ENCODE measurements around the gene AMBRA1. TPM values are rescaled to one million over a fixed set of nuclear protein-coding genes. Genes with fewer than 3 reads are reported as not detected.
A peak's percentile ranks its signal among the peaks of the same experiment; 100 is the strongest.

Gene AMBRA1
- total and polyA plus RNA-seq, 4 experiments from 2014 or later = 5.9 to 43.9 (median 30.4) TPM

GRCh38 chr11:46600194-46600960 is 6.6 kb upstream of the AMBRA1 start:
- no peaks in the 10 kb centered on the region for H3K9me3 ChIP-seq (ENCODE audit: control insufficient read depth in 1 of 2, low read length in 2 of 2)
- Mint-ChIP-seq H3K4me3 (no peak overlapping the region), H3K27me3 (no peaks in the 10 kb centered on the region), H3K4me1 (no peaks in the 10 kb centered on the region), H3K27ac (peak overlapping the region in 1 of 7 donors; percentile 60), H3K36me3 (peaks cover 0 to 4% of the 10 kb centered on the region in 2 donors), H3K9me3 (peaks cover 0 to 4% (median 0%) of the 10 kb centered on the region in 8 donors)
- no peak overlapping the region for H3K4me3 ChIP-seq (ENCODE audit: low read length in 2 of 2)
- ChIA-PET CTCF (ENCODE audit: partially characterized antibody) (no interaction called here), POLR2A (ENCODE audit: partially characterized antibody) (interaction anchor here (1.3 kb wide), 1 partner anchor 101 kb away, joined by 3 read pairs; the partner anchor contains the start of gene ZNF408)
- H3K27me3 ChIP-seq (ENCODE audit: insufficient read depth, low read length) = no peaks in the 10 kb centered on the region
- DNase-seq = no peak
- H3K4me1 ChIP-seq (ENCODE audit: insufficient read depth, low read length) = no peaks in the 10 kb centered on the region
- H3K27ac ChIP-seq (ENCODE audit: low read depth, low read length) = no peak overlapping the region
- H3K36me3 ChIP-seq (ENCODE audit: insufficient read depth, low read length) = no peaks in the 10 kb centered on the region
- intact Hi-C loops (cut with micrococcal nuclease) = no loop called here

GRCh38 chr11:46599340-46600193 is 5.7 kb upstream of the AMBRA1 start:
- Mint-ChIP-seq H3K4me3 (no peak overlapping the region), H3K27me3 (no peaks in the 10 kb centered on the region), H3K36me3 (peaks cover 0 to 4% of the 10 kb centered on the region in 2 donors), H3K9me3 (peaks cover 0 to 4% (median 0%) of the 10 kb centered on the region in 8 donors), H3K27ac (peak overlapping the region in 1 of 7 donors; percentile 60), H3K4me1 (peaks cover 0 to under 1% (median 0%) of the 10 kb centered on the region in 4 donors)
- CTCF ChIA-PET (ENCODE audit: partially characterized antibody) = interaction anchor here (0.6 kb wide), 1 partner anchor 9 kb away, joined by 3 read pairs; no protein-coding TSS in a partner anchor
- Histone ChIP-seq H3K4me1 (ENCODE audit: insufficient read depth, low read length) (peaks cover 2% of the 10 kb centered on the region), H3K9me3 (ENCODE audit: control insufficient read depth in 1 of 2, low read length in 2 of 2) (no peaks in the 10 kb centered on the region), H3K27ac (ENCODE audit: low read depth, low read length) (no peak overlapping the region), H3K4me3 (ENCODE audit: low read length in 2 of 2) (no peak overlapping the region), H3K36me3 (ENCODE audit: insufficient read depth, low read length) (no peaks in the 10 kb centered on the region), H3K27me3 (ENCODE audit: insufficient read depth, low read length) (no peaks in the 10 kb centered on the region)
- no peak for DNase-seq
- intact Hi-C loops (cut with micrococcal nuclease) = no loop called here
- POLR2A ChIA-PET (ENCODE audit: partially characterized antibody) = interaction anchor here (1.3 kb wide), 1 partner anchor 102 kb away, joined by 3 read pairs; the partner anchor contains the start of gene ZNF408

- no peak overlapping the region for H3K4me3 ChIP-seq (ENCODE audit: low read length in 2 of 2)
- CTCF ChIA-PET (ENCODE audit: partially characterized antibody) = no interaction called here
- H3K27ac Mint-ChIP-seq = peak overlapping the region in 1 of 7 donors; percentile 64
- no peaks in the 10 kb centered on the region for H3K27me3 ChIP-seq (ENCODE audit: insufficient read depth, low read length)
- no peak overlapping the region for H3K4me3 Mint-ChIP-seq
- peaks cover 0 to 6% of the 10 kb centered on the region in 2 donors for H3K36me3 Mint-ChIP-seq
- intact Hi-C loops (cut with micrococcal nuclease) = no loop called here
- H3K27me3 Mint-ChIP-seq = no peaks in the 10 kb centered on the region
- H3K9me3 ChIP-seq (ENCODE audit: control insufficient read depth in 1 of 2, low read length in 2 of 2) = no peaks in the 10 kb centered on the region
- peaks cover 14% of the 10 kb centered on the region for H3K4me1 ChIP-seq (ENCODE audit: insufficient read depth, low read length)
- no peaks in the 10 kb centered on the region for H3K9me3 Mint-ChIP-seq
- no peaks in the 10 kb centered on the region for H3K36me3 ChIP-seq (ENCODE audit: insufficient read depth, low read length)
- H3K27ac ChIP-seq (ENCODE audit: low read depth, low read length) = no peak overlapping the region
- peaks cover 10 to 16% (median 13%) of the 10 kb centered on the region in 4 donors for H3K4me1 Mint-ChIP-seq
- POLR2A ChIA-PET (ENCODE audit: partially characterized antibody) = no interaction called here
- DNase-seq = no peak
Measured at GRCh38 chr11:46597609-46598219, 3.9 kb upstream of the AMBRA1 start.

- Mint-ChIP-seq H3K27me3 (no peaks in the 10 kb centered on the region), H3K27ac (no peak overlapping the region), H3K9me3 (no peaks in the 10 kb centered on the region), H3K4me3 (no peak overlapping the region), H3K4me1 (peaks cover 11 to 22% (median 18%) of the 10 kb centered on the region in 4 donors), H3K36me3 (peaks cover 0 to 4% of the 10 kb centered on the region in 2 donors)
- no peaks in the 10 kb centered on the region for H3K27me3 ChIP-seq (ENCODE audit: insufficient read depth, low read length)
- no peaks in the 10 kb centered on the region for H3K9me3 ChIP-seq (ENCODE audit: control insufficient read depth in 1 of 2, low read length in 2 of 2)
- peaks cover 19% of the 10 kb centered on the region for H3K4me1 ChIP-seq (ENCODE audit: insufficient read depth, low read length)
- no peaks in the 10 kb centered on the region for H3K36me3 ChIP-seq (ENCODE audit: insufficient read depth, low read length)
- no peak for DNase-seq
- H3K27ac ChIP-seq (ENCODE audit: low read depth, low read length) = no peak overlapping the region
- intact Hi-C loops (cut with micrococcal nuclease) = no loop called here
- H3K4me3 ChIP-seq (ENCODE audit: low read length in 2 of 2) = no peak overlapping the region
- ChIA-PET CTCF (ENCODE audit: partially characterized antibody) (no interaction called here), POLR2A (ENCODE audit: partially characterized antibody) (no interaction called here)
Measured at GRCh38 chr11:46597155-46597554, 3.3 kb upstream of the AMBRA1 start.

- peaks cover 20 to 39% (median 32%) of the 10 kb centered on the region in 4 donors for H3K4me1 Mint-ChIP-seq
- H3K27me3 Mint-ChIP-seq = no peaks in the 10 kb centered on the region
- CTCF ChIA-PET (ENCODE audit: partially characterized antibody) = interaction anchor here (1.2 to 1.6 kb wide), 3 partner anchors 16 to 24 kb away, joined by 5 to 9 read pairs (median 6); partner anchors contain the start of gene HARBI1
- Histone ChIP-seq H3K4me1 (ENCODE audit: insufficient read depth, low read length) (peaks cover 37% of the 10 kb centered on the region), H3K4me3 (ENCODE audit: low read length in 2 of 2) (no peak overlapping the region), H3K27ac (ENCODE audit: low read depth, low read length) (no peak overlapping the region), H3K36me3 (ENCODE audit: insufficient read depth, low read length) (no peaks in the 10 kb centered on the region), H3K9me3 (ENCODE audit: control insufficient read depth in 1 of 2, low read length in 2 of 2) (no peaks in the 10 kb centered on the region), H3K27me3 (ENCODE audit: insufficient read depth, low read length) (no peaks in the 10 kb centered on the region)
- no peaks in the 10 kb centered on the region for H3K9me3 Mint-ChIP-seq
- no peak overlapping the region for H3K27ac Mint-ChIP-seq
- DNase-seq = no peak
- POLR2A ChIA-PET (ENCODE audit: partially characterized antibody) = interaction anchor here (0.6 to 2.4 kb wide), 5 partner anchors 18 to 106 kb away, joined by 3 to 27 read pairs (median 9); partner anchors contain the start of genes ARHGAP1, ATG13, HARBI1 and ZNF408
- peaks cover 5 to 9% of the 10 kb centered on the region in 2 donors for H3K36me3 Mint-ChIP-seq
- peak overlapping the region in 6 of 8 donors; percentile 26 to 99 (median 97) for H3K4me3 Mint-ChIP-seq
- intact Hi-C loops (cut with micrococcal nuclease) = loop anchor here (1.0 to 2.0 kb wide), 2 partner anchors 23 to 34 kb away; partner anchors contain the start of genes ATG13 and HARBI1
Measured at GRCh38 chr11:46594785-46595184, 962 bp upstream of the AMBRA1 start.

DNA sequence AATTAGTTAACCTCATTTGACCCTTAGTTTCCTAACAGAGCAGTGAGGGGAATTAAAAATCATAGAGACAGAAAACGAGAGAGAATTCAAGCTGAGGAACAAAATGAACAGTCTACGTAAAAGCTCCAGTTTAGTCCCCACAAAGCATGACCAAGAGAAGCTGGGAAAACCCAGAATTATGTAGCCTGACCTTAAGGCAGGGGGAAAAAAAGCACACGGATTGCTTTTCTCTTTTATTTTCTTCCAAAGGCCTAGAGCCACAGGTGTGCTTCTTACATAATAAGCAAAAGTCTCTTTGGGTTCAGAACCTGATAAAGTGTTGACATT is 514 bp upstream of the AMBRA1 start:
- Histone ChIP-seq H3K27me3 (ENCODE audit: insufficient read depth, low read length) (no peaks in the 10 kb centered on the region), H3K4me1 (ENCODE audit: insufficient read depth, low read length) (peaks cover 41% of the 10 kb centered on the region), H3K4me3 (ENCODE audit: low read length in 2 of 2) (peak overlapping the region; percentile 78 to 99), H3K36me3 (ENCODE audit: insufficient read depth, low read length) (no peaks in the 10 kb centered on the region), H3K27ac (ENCODE audit: low read depth, low read length) (peak overlapping the region; percentile 83), H3K9me3 (ENCODE audit: control insufficient read depth in 1 of 2, low read length in 2 of 2) (no peaks in the 10 kb centered on the region)
- H3K27ac Mint-ChIP-seq = peak overlapping the region; percentile 90 to 97 (median 95)
- ChIA-PET POLR2A (ENCODE audit: partially characterized antibody) (interaction anchor here (0.6 to 2.4 kb wide), 12 partner anchors 13 to 621 kb away, joined by 3 to 27 read pairs (median 4); partner anchors contain the start of genes ARHGAP1, ATG13, DDB2 and HARBI1), CTCF (ENCODE audit: partially characterized antibody) (interaction anchor here (0.9 to 1.6 kb wide), 6 partner anchors 16 to 106 kb away, joined by 3 to 9 read pairs (median 4); partner anchors contain the start of genes ARHGAP1, HARBI1 and ZNF408)
- peaks cover 21 to 41% (median 34%) of the 10 kb centered on the region in 4 donors for H3K4me1 Mint-ChIP-seq
- H3K9me3 Mint-ChIP-seq = no peaks in the 10 kb centered on the region
- no peak for DNase-seq
- intact Hi-C loops (cut with micrococcal nuclease) = loop anchor here (1.0 to 2.0 kb wide), 2 partner anchors 23 to 34 kb away; partner anchors contain the start of genes ATG13 and HARBI1
- no peaks in the 10 kb centered on the region for H3K27me3 Mint-ChIP-seq
- peaks cover 5 to 9% of the 10 kb centered on the region in 2 donors for H3K36me3 Mint-ChIP-seq
- peak overlapping the region; percentile 94 to 99 (median 98) for H3K4me3 Mint-ChIP-seq
